ENCODE measurements around the gene SLC6A1.
A peak's percentile ranks its signal among the peaks of the same experiment; 100 is the strongest.

SLC6A1 gene
- 0 to 0.07 reads per million in 2 donors for total RNA-seq

GRCh38 chr3:10992017-10992942 lies at the start of gene SLC6A1:
Gene SLC6A1 (plus strand): TSS chr3:10992748. CDS start chr3:11017212, 24,464 bp downstream.
- no peak for DNase-seq

GRCh38 chr3:10944866-10945265 lies 47.7 kb upstream of the SLC6A1 start:
- no peak for DNase-seq

GRCh38 chr3:10945683-10946287 lies 46.8 kb upstream of the SLC6A1 start:
- peak in 3 of 5 experiments; percentile 19 to 39 (median 22) for DNase-seq

- DNase-seq, result no peak
Observed at GRCh38 chr3:10946526-10946925, 46.0 kb upstream of the SLC6A1 start.

- no peak for DNase-seq
Observed at GRCh38 chr3:10948326-10948725, 44.2 kb upstream of the SLC6A1 start.

- no peak for DNase-seq
Observed at GRCh38 chr3:10949197-10949596, 43.4 kb upstream of the SLC6A1 start.

GRCh38 chr3:10950476-10951294 lies 41.9 kb upstream of the SLC6A1 start:
- peak in 1 of 5 experiments; percentile 9 for DNase-seq

GRCh38 chr3:10951295-10951926 lies 41.1 kb upstream of the SLC6A1 start:
- no peak for DNase-seq

GRCh38 chr3:10952525-10952924 lies 40.0 kb upstream of the SLC6A1 start:
- DNase-seq, result no peak

- DNase-seq, result no peak
Observed at GRCh38 chr3:10954740-10955139, 37.8 kb upstream of the SLC6A1 start.

- DNase-seq, result no peak
Observed at GRCh38 chr3:10955711-10956453, 36.7 kb upstream of the SLC6A1 start.

- no peak for DNase-seq
Observed at GRCh38 chr3:10956531-10956930, 36.0 kb upstream of the SLC6A1 start.

GRCh38 chr3:10956986-10957385 lies 35.6 kb upstream of the SLC6A1 start:
- no peak for DNase-seq

- no peak for DNase-seq
Observed at GRCh38 chr3:10957976-10958749, 34.4 kb upstream of the SLC6A1 start.

- no peak for DNase-seq
Observed at GRCh38 chr3:10960255-10960654, 32.3 kb upstream of the SLC6A1 start.

- no peak for DNase-seq
Observed at GRCh38 chr3:10961921-10962320, 30.6 kb upstream of the SLC6A1 start.

- no peak for DNase-seq
Observed at GRCh38 chr3:10962481-10963036, 30.0 kb upstream of the SLC6A1 start.

GRCh38 chr3:10964537-10965167 lies 27.9 kb upstream of the SLC6A1 start:
- DNase-seq, result peak in 1 of 5 experiments; percentile 15

- no peak for DNase-seq
Observed at GRCh38 chr3:10968401-10968800, 24.1 kb upstream of the SLC6A1 start.

GRCh38 chr3:10970306-10970960 lies 22.1 kb upstream of the SLC6A1 start:
- no peak for DNase-seq

Measured in T-helper 2 cell (primary cell).